ENCODE results near the gene CPNE2.
"Not testable (repeated sequence)": the region's sequence is repeated elsewhere in the genome, so short reads cannot be mapped to it uniquely, and the experiment has no call there.

Gene CPNE2

GRCh38 chr16:57091975-57092785 lies at the start of gene CPNE2:
Gene CPNE2 (plus strand): TSS chr16:57092583. CDS start chr16:57110743, 18,160 bp downstream.
- no peak for DNase-seq (ENCODE audit: low read depth in 2 of 2)

GRCh38 chr16:57043248-57043647 lies 49.1 kb upstream of the CPNE2 start:
- DNase-seq (ENCODE audit: low read depth in 2 of 2), result no peak

GRCh38 chr16:57044931-57045693 lies 47.3 kb upstream of the CPNE2 start:
- no peak for DNase-seq (ENCODE audit: low read depth in 2 of 2)

GRCh38 chr16:57045694-57046381 lies 46.5 kb upstream of the CPNE2 start:
- DNase-seq (ENCODE audit: low read depth in 2 of 2), result peak in 1 of 2 donors; percentile 22

GRCh38 chr16:57048095-57048494 lies 44.3 kb upstream of the CPNE2 start:
- no peak for DNase-seq (ENCODE audit: low read depth in 2 of 2)

- no peak for DNase-seq (ENCODE audit: low read depth in 2 of 2)
These were observed 42.7 kb upstream of the CPNE2 start for GRCh38 chr16:57049678-57050077.

- no peak for DNase-seq (ENCODE audit: low read depth in 2 of 2)
These were observed 40.6 kb upstream of the CPNE2 start for GRCh38 chr16:57051696-57052228.

GRCh38 chr16:57053206-57053605 lies 39.2 kb upstream of the CPNE2 start:
- DNase-seq (ENCODE audit: low read depth in 2 of 2), result no peak

- DNase-seq (ENCODE audit: low read depth in 2 of 2), result no peak
These were observed 38.0 kb upstream of the CPNE2 start for GRCh38 chr16:57054338-57054737.

- DNase-seq (ENCODE audit: low read depth in 2 of 2), result no peak
These were observed 37.6 kb upstream of the CPNE2 start for GRCh38 chr16:57054771-57055170.

- no peak for DNase-seq (ENCODE audit: low read depth in 2 of 2)
These were observed 36.7 kb upstream of the CPNE2 start for GRCh38 chr16:57055671-57056070.

GRCh38 chr16:57058291-57058861 lies 34.0 kb upstream of the CPNE2 start:
- DNase-seq (ENCODE audit: low read depth in 2 of 2), result no peak

- DNase-seq (ENCODE audit: low read depth in 2 of 2), result no peak
These were observed 31.9 kb upstream of the CPNE2 start for GRCh38 chr16:57060323-57061083.

GRCh38 chr16:57061084-57061905 lies 31.1 kb upstream of the CPNE2 start:
- no peak for DNase-seq (ENCODE audit: low read depth in 2 of 2)

GRCh38 chr16:57062329-57062728 lies 30.1 kb upstream of the CPNE2 start:
- no peak for DNase-seq (ENCODE audit: low read depth in 2 of 2)

GRCh38 chr16:57063189-57063588 lies 29.2 kb upstream of the CPNE2 start:
- not testable (repeated sequence) for DNase-seq (ENCODE audit: low read depth in 2 of 2)

- DNase-seq (ENCODE audit: low read depth in 2 of 2), result no peak
These were observed 27.4 kb upstream of the CPNE2 start for GRCh38 chr16:57064995-57065394.

- DNase-seq (ENCODE audit: low read depth in 2 of 2), result no peak
These were observed 25.8 kb upstream of the CPNE2 start for GRCh38 chr16:57066625-57067024.

GRCh38 chr16:57067347-57067746 lies 25.0 kb upstream of the CPNE2 start:
- no peak for DNase-seq (ENCODE audit: low read depth in 2 of 2)

GRCh38 chr16:57069053-57069452 lies 23.3 kb upstream of the CPNE2 start:
- no peak for DNase-seq (ENCODE audit: low read depth in 2 of 2)
